Activated T-cell treated with anti-CD3 and anti-CD28 coated beads, Interleukin-2, amount 50 U/mL, for 24 hours (primary cell): Measurements from ENCODE around the gene RXRA.

Experiments used
- DNase-seq: peaks from one replicate; pipeline ENCODE4 v3.0.0-alpha.2; 2020
- H3K27ac Mint-ChIP-seq: 2 replicates; pipeline ENCODE4 v1.8.0; 2020; ENCODE audit warnings: mild to moderate bottlenecking, mixed read lengths
- H3K27me3 Mint-ChIP-seq: 2 replicates; pipeline ENCODE4 v1.8.0; 2020; ENCODE audit warnings: mixed read lengths
- H3K36me3 Mint-ChIP-seq: 2 replicates; pipeline ENCODE4 v1.8.0; 2020; ENCODE audit warnings: low read depth, mixed read lengths
- H3K4me1 Mint-ChIP-seq: 2 replicates; pipeline ENCODE4 v1.8.0; 2020; ENCODE audit warnings: low read depth, mixed read lengths
- H3K4me3 Mint-ChIP-seq: 2 replicates; pipeline ENCODE4 v1.8.0; 2020; ENCODE audit warnings: mild to moderate bottlenecking, moderate library complexity, mixed read lengths
- H3K9me3 Mint-ChIP-seq: 2 replicates; pipeline ENCODE4 v1.8.0; 2020; ENCODE audit warnings: mixed read lengths

RXRA gene

GRCh38 chr9:134395737-134396257 lies 69.5 kb downstream of the RXRA start:
- peak overlapping the region; percentile 64 for H3K4me3 Mint-ChIP-seq
- peaks cover 9% of the 10 kb centered on the region for H3K9me3 Mint-ChIP-seq
- peaks cover 9% of the 10 kb centered on the region for H3K27me3 Mint-ChIP-seq
- DNase-seq, result no peak
- H3K36me3 Mint-ChIP-seq, result peaks cover 3% of the 10 kb centered on the region
- peaks cover 55% of the 10 kb centered on the region for H3K4me1 Mint-ChIP-seq
- H3K27ac Mint-ChIP-seq, result peak overlapping the region; percentile 64

- H3K36me3 Mint-ChIP-seq, result peaks cover 3% of the 10 kb centered on the region
- H3K4me3 Mint-ChIP-seq, result peak overlapping the region; percentile 64
- peak overlapping the region; percentile 64 for H3K27ac Mint-ChIP-seq
- H3K27me3 Mint-ChIP-seq, result peaks cover 9% of the 10 kb centered on the region
- peaks cover 50% of the 10 kb centered on the region for H3K4me1 Mint-ChIP-seq
- peak; percentile 68 for DNase-seq
- peaks cover 9% of the 10 kb centered on the region for H3K9me3 Mint-ChIP-seq
These were observed 70.0 kb downstream of the RXRA start for GRCh38 chr9:134396258-134396742.

GRCh38 chr9:134396825-134397224 lies 70.6 kb downstream of the RXRA start:
- H3K9me3 Mint-ChIP-seq, result peaks cover 9% of the 10 kb centered on the region
- H3K27me3 Mint-ChIP-seq, result peaks cover 9% of the 10 kb centered on the region
- peaks cover 45% of the 10 kb centered on the region for H3K4me1 Mint-ChIP-seq

GRCh38 chr9:134398756-134399155 lies 72.5 kb downstream of the RXRA start:
- Mint-ChIP-seq H3K27ac (no peak overlapping the region), H3K9me3 (peaks cover 9% of the 10 kb centered on the region), H3K27me3 (peaks cover 6% of the 10 kb centered on the region), H3K36me3 (peaks cover 3% of the 10 kb centered on the region), H3K4me3 (no peak overlapping the region), H3K4me1 (peaks cover 37% of the 10 kb centered on the region)
- DNase-seq, result no peak

More at GRCh38 chr9:134396825-134397224, 70.6 kb downstream of the RXRA start:
- Mint-ChIP-seq H3K36me3 (peaks cover 3% of the 10 kb centered on the region), H3K27ac (peak overlapping the region; percentile 58), H3K4me3 (peak overlapping the region; percentile 64)
- peak; percentile 70 for DNase-seq

DNA sequence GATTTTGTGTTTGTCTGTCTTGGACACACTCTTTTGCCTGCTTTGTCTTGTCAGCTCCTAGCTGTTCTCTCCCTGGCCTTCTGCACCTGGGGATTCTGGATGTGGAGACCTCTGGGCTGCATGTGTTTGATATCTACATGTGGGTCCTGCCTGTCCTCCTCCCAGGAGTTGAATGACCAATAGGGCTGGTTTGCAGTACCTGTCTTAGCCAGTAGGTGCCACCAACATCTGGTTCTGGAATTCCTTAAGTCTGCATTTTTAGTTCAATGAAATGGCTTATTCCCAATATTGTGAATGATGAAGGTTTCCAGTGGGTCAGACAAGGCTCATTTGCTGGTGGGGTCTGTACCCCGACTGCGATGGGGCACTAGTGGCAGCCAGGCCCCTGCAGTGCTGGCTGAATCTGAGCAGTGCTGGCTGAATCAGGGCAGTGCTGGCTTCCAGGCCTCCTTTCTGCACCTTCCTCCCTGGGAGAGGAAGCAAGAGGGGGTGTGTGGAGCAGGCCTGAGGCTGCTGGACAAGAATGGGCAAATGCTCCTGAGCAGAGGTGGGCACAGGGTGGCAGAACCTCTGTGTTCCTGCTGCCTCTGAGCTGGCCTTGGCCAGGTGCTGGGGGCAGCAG lies 73.3 kb downstream of the RXRA start:
- no peak for DNase-seq
- Mint-ChIP-seq H3K36me3 (peaks cover 3% of the 10 kb centered on the region), H3K27ac (no peak overlapping the region), H3K27me3 (peaks cover 4% of the 10 kb centered on the region), H3K4me1 (peaks cover 41% of the 10 kb centered on the region), H3K4me3 (no peak overlapping the region), H3K9me3 (peaks cover 3% of the 10 kb centered on the region)

DNA sequence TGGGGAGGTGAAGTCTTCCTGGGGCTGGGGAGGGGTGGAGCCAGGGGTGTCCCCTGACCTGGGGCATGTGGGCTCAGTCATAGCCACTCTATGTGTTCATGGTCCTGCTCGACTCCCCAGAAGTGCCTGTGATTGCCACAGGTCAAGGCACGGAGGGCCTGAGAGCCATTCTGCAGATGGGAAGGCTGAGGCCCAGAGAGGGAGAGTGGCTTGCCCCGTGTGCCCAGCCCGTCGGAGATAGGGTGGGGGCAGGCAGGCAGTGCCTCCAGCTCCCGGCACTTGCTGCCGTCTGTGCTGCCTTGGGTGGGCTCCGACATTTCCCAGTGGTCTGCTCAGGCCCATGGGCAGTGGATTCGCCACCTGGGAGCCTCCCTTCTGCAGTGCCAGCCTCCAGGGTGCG lies 74.0 kb downstream of the RXRA start:
- no peak overlapping the region for H3K27ac Mint-ChIP-seq
- H3K4me3 Mint-ChIP-seq, result no peak overlapping the region
- H3K9me3 Mint-ChIP-seq, result peaks cover 3% of the 10 kb centered on the region
- no peak for DNase-seq
- peaks cover 8% of the 10 kb centered on the region for H3K27me3 Mint-ChIP-seq
- H3K4me1 Mint-ChIP-seq, result peaks cover 43% of the 10 kb centered on the region
- H3K36me3 Mint-ChIP-seq, result peaks cover 3% of the 10 kb centered on the region

- Mint-ChIP-seq H3K27me3 (peaks cover 13% of the 10 kb centered on the region), H3K4me3 (no peak overlapping the region), H3K36me3 (peaks cover 3% of the 10 kb centered on the region), H3K9me3 (peaks cover 3% of the 10 kb centered on the region), H3K4me1 (peaks cover 42% of the 10 kb centered on the region), H3K27ac (no peak overlapping the region)
- DNase-seq, result no peak
These were observed 75.1 kb downstream of the RXRA start for GRCh38 chr9:134401391-134401790.

- Mint-ChIP-seq H3K27me3 (peaks cover 19% of the 10 kb centered on the region), H3K36me3 (peaks cover 3% of the 10 kb centered on the region), H3K9me3 (peaks cover 3% of the 10 kb centered on the region), H3K4me1 (peaks cover 41% of the 10 kb centered on the region), H3K4me3 (no peak overlapping the region), H3K27ac (no peak overlapping the region)
- no peak for DNase-seq
These were observed 75.9 kb downstream of the RXRA start for GRCh38 chr9:134402182-134402581.

- Mint-ChIP-seq H3K9me3 (peaks cover 3% of the 10 kb centered on the region), H3K27ac (no peak overlapping the region), H3K4me3 (no peak overlapping the region), H3K27me3 (peaks cover 19% of the 10 kb centered on the region), H3K36me3 (peaks cover 3% of the 10 kb centered on the region), H3K4me1 (peaks cover 45% of the 10 kb centered on the region)
- no peak for DNase-seq
These were observed 77.0 kb downstream of the RXRA start for GRCh38 chr9:134403292-134403681.

- Mint-ChIP-seq H3K4me3 (no peak overlapping the region), H3K27me3 (peaks cover 19% of the 10 kb centered on the region), H3K4me1 (peaks cover 45% of the 10 kb centered on the region), H3K36me3 (peaks cover 3% of the 10 kb centered on the region), H3K27ac (no peak overlapping the region), H3K9me3 (peaks cover 3% of the 10 kb centered on the region)
- peak; percentile 62 for DNase-seq
These were observed 77.5 kb downstream of the RXRA start for GRCh38 chr9:134403682-134404301.

GRCh38 chr9:134404376-134405358 lies 78.4 kb downstream of the RXRA start:
- DNase-seq, result no peak
- no peak overlapping the region for H3K27ac Mint-ChIP-seq
- H3K4me1 Mint-ChIP-seq, result peaks cover 45% of the 10 kb centered on the region
- peaks cover 19% of the 10 kb centered on the region for H3K27me3 Mint-ChIP-seq
- no peaks in the 10 kb centered on the region for H3K36me3 Mint-ChIP-seq
- H3K4me3 Mint-ChIP-seq, result no peak overlapping the region
- H3K9me3 Mint-ChIP-seq, result no peaks in the 10 kb centered on the region

DNA sequence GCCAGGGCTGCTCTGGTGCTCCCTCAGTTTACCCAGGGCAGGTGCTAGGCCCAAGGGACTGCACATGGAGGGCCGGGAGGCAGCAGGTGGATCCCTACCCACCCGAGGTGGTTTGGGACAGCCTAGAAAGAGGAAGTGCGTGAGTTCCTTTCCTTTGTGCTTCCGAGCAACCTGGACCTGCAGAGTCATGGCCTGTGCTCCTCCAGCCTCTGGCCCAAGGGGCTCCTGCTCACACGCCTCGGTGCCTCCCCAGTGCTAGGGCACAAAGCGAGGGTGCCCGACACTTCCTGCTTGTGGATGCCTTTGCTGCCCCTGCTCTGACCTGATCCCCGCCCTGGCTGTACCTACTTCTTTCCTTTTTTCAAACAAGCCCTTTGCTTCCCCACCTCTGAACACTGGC lies 79.3 kb downstream of the RXRA start:
- DNase-seq, result no peak
- Mint-ChIP-seq H3K27ac (no peak overlapping the region), H3K27me3 (peaks cover 19% of the 10 kb centered on the region), H3K9me3 (no peaks in the 10 kb centered on the region), H3K4me1 (peaks cover 45% of the 10 kb centered on the region), H3K36me3 (no peaks in the 10 kb centered on the region), H3K4me3 (no peak overlapping the region)

GRCh38 chr9:134406366-134407120 lies 80.3 kb downstream of the RXRA start:
- no peak for DNase-seq
- peak overlapping the region; percentile 52 for H3K27ac Mint-ChIP-seq
- peak overlapping the region; percentile 56 for H3K4me3 Mint-ChIP-seq
- H3K9me3 Mint-ChIP-seq, result no peaks in the 10 kb centered on the region
- no peaks in the 10 kb centered on the region for H3K36me3 Mint-ChIP-seq
- peaks cover 45% of the 10 kb centered on the region for H3K4me1 Mint-ChIP-seq
- H3K27me3 Mint-ChIP-seq, result peaks cover 19% of the 10 kb centered on the region
